IgD-negative memory B cell (primary cell): ENCODE data around the gene THADA. TPM values are rescaled to one million over a fixed set of nuclear protein-coding genes. Genes with fewer than 3 reads are reported as not detected.
A peak's percentile ranks its signal among the peaks of the same experiment; 100 is the strongest.
"Not testable (repeated sequence)": the region's sequence is repeated elsewhere in the genome, so short reads cannot be mapped to it uniquely, and the experiment has no call there.

Experiments
- H3K27ac Mint-ChIP-seq, 3 donors: one replicate each; pipeline ENCODE4 v1.8.0; 2020 to 2022; ENCODE audit warnings: mild to moderate bottlenecking in 3 of 3, mixed read lengths in 3 of 3, moderate library complexity in 1 of 3
- H3K27me3 Mint-ChIP-seq: one replicate; pipeline ENCODE4 v1.8.0; 2021; ENCODE audit warnings: mixed read lengths
- H3K36me3 Mint-ChIP-seq: one replicate; pipeline ENCODE4 v1.8.0; 2020; ENCODE audit warnings: mild to moderate bottlenecking, mixed read lengths
- H3K4me1 Mint-ChIP-seq, 3 donors: one replicate each; pipeline ENCODE4 v1.8.0; 2020 to 2022; ENCODE audit warnings: mixed read lengths in 3 of 3, mild to moderate bottlenecking in 1 of 3
- H3K4me3 Mint-ChIP-seq, 4 donors: one replicate each; pipeline ENCODE4 v1.8.0; 2020 to 2022; ENCODE audit warnings: mild to moderate bottlenecking in 4 of 4, mixed read lengths in 4 of 4, moderate library complexity in 3 of 4
- H3K9me3 Mint-ChIP-seq, 3 donors: one replicate each; pipeline ENCODE4 v1.8.0; 2020 to 2021; ENCODE audit warnings: mixed read lengths in 3 of 3, mild to moderate bottlenecking in 1 of 3
- polyA plus RNA-seq: library from polyadenylated mRNA; unstranded; fragments of 300-500 nt; fragmentation: Illumina TruSeq; gene quantifications from one replicate; pipeline ENCODE4 v1.2.3, GENCODE V29; 2021

THADA gene
- polyA plus RNA-seq, 1 donor from 2014 or later = 13.7 TPM

DNA sequence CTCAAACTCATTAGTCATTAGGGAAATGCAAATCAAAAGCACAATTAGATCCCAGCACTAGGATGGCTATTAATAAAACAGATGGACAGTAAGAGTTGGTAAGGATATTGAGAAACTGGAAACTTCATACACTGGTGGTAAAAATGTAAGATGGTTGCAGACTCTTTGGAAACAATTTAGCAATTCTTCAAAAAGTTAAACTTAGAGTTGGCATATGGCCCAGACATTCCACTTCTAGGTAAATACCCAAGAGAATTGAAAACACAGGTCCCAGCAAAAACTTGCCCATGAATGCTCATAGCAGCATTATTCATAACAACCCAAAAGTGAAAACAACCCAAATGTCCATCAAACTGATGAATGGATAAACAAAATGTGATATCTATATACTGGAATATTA lies 284.6 kb downstream of the THADA start:
- peaks cover 18% of the 10 kb centered on the region for H3K36me3 Mint-ChIP-seq
- no peaks in the 10 kb centered on the region for H3K27me3 Mint-ChIP-seq
- H3K27ac Mint-ChIP-seq = no peak overlapping the region
- H3K4me1 Mint-ChIP-seq = peaks cover 0 to 6% (median 2%) of the 10 kb centered on the region in 3 donors
- no peak overlapping the region for H3K4me3 Mint-ChIP-seq
- H3K9me3 Mint-ChIP-seq = peaks cover 0 to 2% (median 0%) of the 10 kb centered on the region in 3 donors

DNA sequence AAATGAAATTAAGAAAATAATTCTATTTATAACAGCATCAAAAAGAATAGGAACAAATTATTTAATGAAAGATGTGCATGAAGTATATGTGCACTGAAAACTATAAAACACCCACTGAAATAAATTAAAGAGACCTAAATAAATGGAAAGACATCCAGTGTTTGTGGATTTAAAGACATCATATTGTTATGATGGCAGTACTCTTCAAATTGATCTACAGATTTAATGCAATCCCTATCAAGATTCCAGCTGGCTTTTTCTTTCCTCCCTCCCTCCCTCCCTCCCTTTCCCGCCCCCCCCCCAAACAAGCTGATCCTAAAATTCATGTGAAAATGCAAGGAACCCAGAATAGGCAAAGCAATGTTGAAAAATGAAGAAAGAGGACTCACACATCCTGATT lies 285.9 kb downstream of the THADA start:
- H3K4me3 Mint-ChIP-seq = no peak overlapping the region
- peaks cover 0 to 7% (median 2%) of the 10 kb centered on the region in 3 donors for H3K4me1 Mint-ChIP-seq
- no peak overlapping the region for H3K27ac Mint-ChIP-seq
- peaks cover 0 to 2% (median 0%) of the 10 kb centered on the region in 3 donors for H3K9me3 Mint-ChIP-seq
- no peaks in the 10 kb centered on the region for H3K27me3 Mint-ChIP-seq
- peaks cover 20% of the 10 kb centered on the region for H3K36me3 Mint-ChIP-seq

- H3K27ac Mint-ChIP-seq = peak overlapping the region in 1 of 3 donors; percentile 16
- peaks cover 0 to 2% (median 0%) of the 10 kb centered on the region in 3 donors for H3K9me3 Mint-ChIP-seq
- H3K4me1 Mint-ChIP-seq = peaks cover 0 to 7% (median 4%) of the 10 kb centered on the region in 3 donors
- no peaks in the 10 kb centered on the region for H3K27me3 Mint-ChIP-seq
- peaks cover 25% of the 10 kb centered on the region for H3K36me3 Mint-ChIP-seq
- H3K4me3 Mint-ChIP-seq = no peak overlapping the region
Observed at GRCh38 chr2:43307973-43308372, 287.9 kb downstream of the THADA start.

DNA sequence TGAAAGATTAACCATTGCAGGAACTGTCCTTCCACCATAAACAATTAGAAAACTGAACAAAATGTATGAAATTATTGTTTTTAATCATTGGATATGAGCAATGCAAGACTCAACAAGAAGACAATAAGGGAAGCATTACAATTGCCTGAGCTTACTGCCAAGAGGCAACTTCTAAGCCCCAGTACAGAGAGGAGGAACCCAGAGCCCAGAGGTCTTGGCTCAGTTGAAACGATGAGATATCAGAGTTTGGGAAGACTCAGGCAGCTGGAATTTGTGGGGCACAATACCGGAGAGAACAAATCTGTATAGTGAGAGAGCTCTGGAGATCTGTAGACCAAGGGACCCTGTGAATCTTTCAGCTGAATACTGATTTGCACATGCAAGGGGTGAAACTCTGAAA lies 288.8 kb downstream of the THADA start:
- Mint-ChIP-seq H3K27ac (no peak overlapping the region), H3K4me1 (peaks cover 0 to 9% (median 4%) of the 10 kb centered on the region in 3 donors), H3K36me3 (peaks cover 25% of the 10 kb centered on the region), H3K4me3 (no peak overlapping the region), H3K27me3 (no peaks in the 10 kb centered on the region), H3K9me3 (peaks cover 0 to 2% (median 0%) of the 10 kb centered on the region in 3 donors)

- Mint-ChIP-seq H3K27ac (no peak overlapping the region), H3K4me1 (peaks cover 0 to 10% (median 4%) of the 10 kb centered on the region in 3 donors), H3K36me3 (peaks cover 18% of the 10 kb centered on the region), H3K4me3 (no peak overlapping the region), H3K9me3 (peaks cover 0 to 2% (median 0%) of the 10 kb centered on the region in 3 donors), H3K27me3 (no peaks in the 10 kb centered on the region)
Observed at GRCh38 chr2:43306197-43306596, 289.6 kb downstream of the THADA start.

GRCh38 chr2:43305517-43305916 lies 290.3 kb downstream of the THADA start:
- H3K27ac Mint-ChIP-seq = no peak overlapping the region
- peaks cover 0 to 10% (median 4%) of the 10 kb centered on the region in 3 donors for H3K4me1 Mint-ChIP-seq
- H3K27me3 Mint-ChIP-seq = no peaks in the 10 kb centered on the region
- H3K4me3 Mint-ChIP-seq = no peak overlapping the region
- H3K36me3 Mint-ChIP-seq = peaks cover 16% of the 10 kb centered on the region
- peaks cover 0 to 2% (median 0%) of the 10 kb centered on the region in 3 donors for H3K9me3 Mint-ChIP-seq

DNA sequence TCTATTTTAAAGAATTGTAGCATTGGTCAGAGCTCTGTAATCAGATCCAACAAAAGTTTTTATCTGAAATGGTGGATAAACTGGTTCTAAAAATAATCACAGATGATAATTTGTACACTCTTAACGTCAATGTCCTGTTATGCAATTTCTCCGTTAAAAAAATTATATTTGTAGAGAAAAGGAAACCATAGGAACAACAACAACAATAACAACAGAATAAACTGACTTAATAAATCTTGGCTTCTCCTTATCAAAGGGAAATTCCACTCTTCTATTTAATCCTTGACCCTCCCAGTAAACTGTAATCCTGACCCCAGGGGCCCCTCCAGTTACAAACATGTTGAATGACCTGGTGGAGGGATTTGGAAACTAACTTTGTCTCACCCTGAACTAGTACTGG lies 290.8 kb downstream of the THADA start:
- Mint-ChIP-seq H3K27me3 (no peaks in the 10 kb centered on the region), H3K36me3 (peaks cover 16% of the 10 kb centered on the region), H3K27ac (no peak overlapping the region), H3K9me3 (peaks cover 0 to 2% (median 0%) of the 10 kb centered on the region in 3 donors), H3K4me3 (no peak overlapping the region), H3K4me1 (peaks cover 0 to 10% (median 4%) of the 10 kb centered on the region in 3 donors)

DNA sequence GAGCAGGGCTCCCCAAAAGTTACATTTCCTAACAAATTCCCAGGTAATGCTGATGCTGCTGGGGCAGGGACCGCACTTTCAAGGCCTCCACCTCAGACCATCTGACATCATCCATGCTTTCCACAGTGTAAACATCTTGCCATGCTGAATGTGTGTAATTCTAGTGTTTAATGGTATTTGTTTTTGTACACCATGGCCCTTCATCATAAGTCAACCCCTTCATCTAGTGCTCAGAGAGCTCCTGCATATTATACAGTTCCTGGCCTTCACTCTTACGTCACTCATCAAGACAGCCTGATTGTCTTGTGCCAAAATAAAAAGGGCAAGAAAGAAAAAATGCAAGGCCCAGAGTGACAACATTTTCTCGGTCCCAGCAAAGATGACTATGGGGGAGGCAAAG lies 291.9 kb downstream of the THADA start:
- H3K27ac Mint-ChIP-seq = peak overlapping the region in 1 of 3 donors; percentile 36
- H3K4me1 Mint-ChIP-seq = peaks cover 0 to 5% (median 2%) of the 10 kb centered on the region in 3 donors
- H3K4me3 Mint-ChIP-seq = no peak overlapping the region
- H3K36me3 Mint-ChIP-seq = peaks cover 16% of the 10 kb centered on the region
- no peaks in the 10 kb centered on the region for H3K27me3 Mint-ChIP-seq
- H3K9me3 Mint-ChIP-seq = peaks cover 0 to 2% (median 0%) of the 10 kb centered on the region in 3 donors

DNA sequence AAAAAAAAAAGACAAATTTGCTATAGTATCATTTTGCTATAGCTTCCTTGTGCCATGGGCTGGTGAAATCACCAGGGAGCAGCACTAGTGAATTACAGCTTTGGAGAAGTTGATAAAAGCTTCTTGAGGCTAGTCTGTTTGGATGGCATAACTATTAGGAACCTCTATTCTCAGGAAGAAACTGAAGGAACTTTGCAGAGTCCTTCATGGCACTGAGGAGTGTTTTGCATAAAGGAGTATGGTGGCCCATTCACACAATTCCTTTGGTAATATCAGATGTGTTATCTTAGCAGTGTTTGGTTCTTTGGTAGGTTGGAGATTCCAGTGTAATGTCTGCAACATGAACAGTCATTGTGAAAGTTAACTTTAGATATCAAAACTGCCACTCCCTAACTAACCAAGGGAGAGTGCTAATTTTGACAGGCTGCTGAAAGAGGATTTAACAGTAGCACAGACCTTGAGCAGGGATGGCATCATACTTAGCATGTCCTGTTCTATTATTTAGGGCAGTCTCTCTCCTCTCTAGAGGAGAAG lies 292.8 kb downstream of the THADA start:
- Mint-ChIP-seq H3K27me3 (no peaks in the 10 kb centered on the region), H3K4me3 (no peak overlapping the region), H3K9me3 (no peaks in the 10 kb centered on the region), H3K27ac (no peak overlapping the region), H3K4me1 (peaks cover 0 to 3% (median 2%) of the 10 kb centered on the region in 3 donors), H3K36me3 (peaks cover 18% of the 10 kb centered on the region)

GRCh38 chr2:43302182-43302960 lies 293.5 kb downstream of the THADA start:
- H3K4me1 Mint-ChIP-seq = peaks cover 0 to 3% (median 2%) of the 10 kb centered on the region in 3 donors
- H3K27ac Mint-ChIP-seq = no peak overlapping the region
- no peaks in the 10 kb centered on the region for H3K27me3 Mint-ChIP-seq
- H3K9me3 Mint-ChIP-seq = no peaks in the 10 kb centered on the region
- H3K4me3 Mint-ChIP-seq = no peak overlapping the region
- peaks cover 15% of the 10 kb centered on the region for H3K36me3 Mint-ChIP-seq

DNA sequence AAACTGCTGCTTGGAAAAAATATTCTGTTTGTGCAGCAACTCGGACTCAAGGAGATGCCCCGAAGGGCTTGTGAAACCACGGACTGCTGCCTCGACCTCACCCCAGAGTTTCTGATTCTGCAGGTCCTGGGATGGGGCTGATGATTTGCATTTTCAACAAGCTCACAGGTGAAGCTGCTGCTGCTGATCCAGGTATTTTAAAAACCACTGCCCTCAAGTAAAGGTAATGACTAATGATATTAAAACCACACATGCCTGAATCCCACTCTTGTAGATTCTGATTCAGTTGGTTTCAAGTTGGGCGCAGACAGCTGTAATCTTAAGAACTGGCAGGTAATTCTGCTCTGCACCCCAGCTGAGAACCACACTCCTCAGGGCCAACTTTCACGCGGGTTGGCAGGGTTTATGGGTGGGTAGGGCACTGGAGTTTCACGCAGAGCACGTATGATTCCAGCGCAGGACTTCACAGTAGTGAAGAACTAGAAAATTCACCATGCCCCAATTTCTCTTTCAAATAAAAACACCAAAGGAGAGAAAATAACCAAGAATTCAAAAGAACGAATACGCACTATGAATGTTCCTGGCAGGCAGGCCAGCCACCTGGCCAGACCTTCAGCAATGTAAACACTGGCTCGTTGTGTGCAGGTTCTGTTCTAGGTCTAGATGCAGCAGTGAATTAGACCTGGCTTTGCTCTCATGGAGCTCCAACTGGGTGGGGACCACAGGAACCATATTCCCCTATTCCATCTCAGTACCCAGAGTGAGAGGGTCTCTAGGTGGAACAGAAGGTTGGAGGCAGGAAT lies 294.9 kb downstream of the THADA start:
- no peaks in the 10 kb centered on the region for H3K9me3 Mint-ChIP-seq
- no peak overlapping the region for H3K27ac Mint-ChIP-seq
- H3K4me1 Mint-ChIP-seq = peaks cover 0 to 3% (median 2%) of the 10 kb centered on the region in 3 donors
- H3K4me3 Mint-ChIP-seq = no peak overlapping the region
- H3K27me3 Mint-ChIP-seq = no peaks in the 10 kb centered on the region
- H3K36me3 Mint-ChIP-seq = peaks cover 11% of the 10 kb centered on the region

DNA sequence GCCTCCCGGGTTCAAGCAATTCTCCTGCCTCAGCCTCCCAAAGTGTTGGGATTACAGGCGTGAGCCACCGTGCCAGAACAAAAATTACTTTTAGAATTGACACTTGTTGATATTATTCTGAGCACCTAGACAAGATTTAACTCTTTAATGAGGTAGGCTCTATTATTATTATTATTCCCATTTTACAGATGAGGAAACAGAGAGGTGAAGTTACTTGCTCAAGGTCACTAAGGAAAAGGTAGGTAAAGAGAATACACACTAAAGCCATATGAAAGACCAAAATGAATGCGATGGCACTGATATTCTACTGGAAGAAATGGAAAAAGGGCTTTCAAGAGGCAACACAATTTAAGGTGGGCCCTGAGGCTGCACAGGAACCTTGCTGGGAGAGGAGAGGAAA lies 295.6 kb downstream of the THADA start:
- Mint-ChIP-seq H3K4me3 (no peak overlapping the region), H3K27me3 (no peaks in the 10 kb centered on the region), H3K36me3 (peaks cover 10% of the 10 kb centered on the region), H3K9me3 (no peaks in the 10 kb centered on the region), H3K4me1 (peaks cover 2 to 4% (median 2%) of the 10 kb centered on the region in 3 donors), H3K27ac (no peak overlapping the region)

- H3K4me1 Mint-ChIP-seq = peaks cover 2 to 5% (median 4%) of the 10 kb centered on the region in 3 donors
- no peaks in the 10 kb centered on the region for H3K27me3 Mint-ChIP-seq
- no peaks in the 10 kb centered on the region for H3K9me3 Mint-ChIP-seq
- peaks cover 8% of the 10 kb centered on the region for H3K36me3 Mint-ChIP-seq
- H3K4me3 Mint-ChIP-seq = no peak overlapping the region
- H3K27ac Mint-ChIP-seq = no peak overlapping the region
Observed at GRCh38 chr2:43298500-43298899, 297.3 kb downstream of the THADA start.

- not testable (repeated sequence) for H3K36me3 Mint-ChIP-seq, H3K9me3 Mint-ChIP-seq, H3K4me3 Mint-ChIP-seq, H3K4me1 Mint-ChIP-seq, H3K27me3 Mint-ChIP-seq, H3K27ac Mint-ChIP-seq
Observed at GRCh38 chr2:43297740-43298139, 298.1 kb downstream of the THADA start.

DNA sequence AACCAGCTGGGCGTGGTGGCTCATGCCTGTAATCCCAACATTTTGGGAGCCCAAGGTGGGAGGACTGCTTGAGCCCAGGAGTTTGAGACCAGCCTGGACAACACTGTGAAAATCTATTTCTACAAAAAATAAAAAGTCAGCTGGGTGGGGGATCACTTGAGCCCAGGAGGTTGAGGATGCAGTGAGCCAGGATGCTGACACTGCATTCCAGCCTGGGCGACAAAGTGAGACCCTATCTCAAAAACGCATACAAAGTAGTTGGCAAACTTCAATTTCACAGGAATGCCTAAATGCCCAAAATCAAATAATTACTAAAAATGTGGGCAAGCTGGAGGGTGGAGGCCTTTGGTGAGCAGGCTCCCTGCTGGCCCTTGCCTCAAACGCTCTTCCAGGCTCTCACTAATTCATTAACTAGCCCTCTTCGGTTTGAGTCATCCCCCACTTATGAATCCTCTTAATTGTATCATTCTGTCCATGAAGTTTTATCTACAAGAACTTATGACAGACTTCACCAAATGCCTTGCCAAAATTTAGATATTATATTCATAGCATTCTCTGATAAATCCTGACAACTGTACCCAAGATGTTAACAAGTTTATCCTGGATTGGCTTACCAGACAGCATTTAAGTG lies 300.8 kb downstream of the THADA start:
- no peaks in the 10 kb centered on the region for H3K27me3 Mint-ChIP-seq
- H3K27ac Mint-ChIP-seq = peak overlapping the region in 1 of 3 donors; percentile 31
- H3K9me3 Mint-ChIP-seq = peaks cover 0 to 3% (median 1%) of the 10 kb centered on the region in 3 donors
- peaks cover 2 to 4% (median 3%) of the 10 kb centered on the region in 3 donors for H3K4me1 Mint-ChIP-seq
- H3K4me3 Mint-ChIP-seq = no peak overlapping the region
- peaks cover 21% of the 10 kb centered on the region for H3K36me3 Mint-ChIP-seq
